Sigmoid colon (tissue), 7 donors: ENCODE measurements around the gene PPP1R37. TPM values are rescaled to one million over a fixed set of nuclear protein-coding genes. Genes with fewer than 3 reads are reported as not detected.
A peak's percentile ranks its signal among the peaks of the same experiment; 100 is the strongest.

Source experiments
- DNase-seq: peaks from one replicate; pipeline ENCODE4 v3.0.0-alpha.2; 2019
- H3K27ac ChIP-seq, 4 donors: fragments of 200-600 bp; sonication (generic); one replicate each; pipeline ENCODE4 v1.5.1; 2016 to 2019; ENCODE audit warnings: mild to moderate bottlenecking in 1 of 4
- H3K27me3 ChIP-seq, 3 donors: fragments of 200-600 bp; sonication (generic); one replicate each; pipeline ENCODE4 v1.5.1; 2019; ENCODE audit warnings: mild to moderate bottlenecking in 1 of 3
- H3K36me3 ChIP-seq, 4 donors: fragments of 200-600 bp; sonication (generic); one replicate each; pipeline ENCODE4 v1.5.1; 2016 to 2019
- H3K4me1 ChIP-seq, 4 donors: fragments of 200-600 bp; sonication (generic); one replicate each; pipeline ENCODE4 v1.5.1; 2017 to 2019
- H3K4me3 ChIP-seq, 4 donors: fragments of 200-600 bp; sonication (generic); one replicate each; pipeline ENCODE4 v1.5.1; 2017 to 2019; ENCODE audit warnings: mild to moderate bottlenecking in 2 of 4, moderate library complexity in 1 of 4
- H3K9me3 ChIP-seq, 4 donors: fragments of 200-600 bp in 3 of 4; sonication (generic) in 3 of 4; one replicate each; pipeline versions ENCODE4 v1.5.1 to v1.6.1; 2013 to 2019
- CTCF ChIP-seq, 4 experiments: fragments of 450-650 bp in 3 of 4; fragments of 200-600 bp in 1 of 4; IDR thresholded peaks; one replicate each; pipeline ENCODE4 v1.5.1; 2016 to 2019; ENCODE audit warnings: antibody characterized with exemption in 4 of 4, mild to moderate bottlenecking in 3 of 4, moderate library complexity in 2 of 4
- EP300 ChIP-seq, 4 donors: sonication (generic); formaldehyde crosslinking; IDR thresholded peaks; one replicate each; pipeline ENCODE4 v1.6.1; 2017; ENCODE audit warnings: antibody characterized with exemption in 4 of 4
- POLR2A ChIP-seq, 2 donors: fragments of 450-650 bp; IDR thresholded peaks; one replicate each; pipeline ENCODE4 v1.6.1; 2016; ENCODE audit warnings: antibody characterized with exemption in 2 of 2, mild to moderate bottlenecking in 2 of 2, moderate library complexity in 2 of 2
- POLR2AphosphoS5 ChIP-seq, 4 donors: sonication (generic); formaldehyde crosslinking; IDR thresholded peaks; one replicate each; pipeline ENCODE4 v1.6.1; 2017; ENCODE audit warnings: antibody characterized with exemption in 4 of 4
- WGBS, 2 donors: extraction: QIAGEN DNeasy Blood & Tissue Kit; methylation state at CpG; one replicate each; pipeline ENCODE4 v1.1.7; 2013; 5-methylcytosine and 5-hydroxymethylcytosine counted together
- intact Hi-C: fragments of 100-400 bp; cut with DNase I; formaldehyde crosslinking; loops from one replicate; pipeline ENCODE4 v1.15.1; 2023
- polyA plus RNA-seq, 3 donors: library from polyadenylated mRNA; stranded (reverse); fragments of 200-250 nt; gene quantifications; one replicate each; pipeline ENCODE4 v1.2.3, GENCODE V29; 2013
- total RNA-seq, 4 donors: library from RNA; depleted of rRNA; stranded (reverse); fragments of >200 nt; gene quantifications; one replicate each; pipeline ENCODE4 v1.1.0, GENCODE V29; 2016
- donor health status: healthy with polysubstance abuse.
- donor health status: Bipolar disorder and iron deficiency.
- donor health status: healthy.

The PPP1R37 gene
- total and polyA plus RNA-seq, 7 donors = 17.8 to 32.5 (median 21.6) TPM

GRCh38 chr19:45168767-45169351 is 75.9 kb downstream of the PPP1R37 start:
- DNase-seq = no peak
- H3K4me1 ChIP-seq = peaks cover 0 to 7% (median 2%) of the 10 kb centered on the region in 4 donors
- H3K36me3 ChIP-seq = no peaks in the 10 kb centered on the region
- 61 to 82% methylated on average over 16 of the region's 16 CpGs for WGBS, 2 donors
- no peaks in the 10 kb centered on the region for H3K9me3 ChIP-seq
- no peak overlapping the region for H3K4me3 ChIP-seq
- no peak overlapping the region for H3K27ac ChIP-seq
- peaks cover 0 to 1% (median 0%) of the 10 kb centered on the region in 3 donors for H3K27me3 ChIP-seq
- TF ChIP-seq POLR2A (IDR thresholded peaks at IDR 0.05) = no peak
- no peak for TF ChIP-seq CTCF (IDR thresholded peaks at IDR 0.05)
- TF ChIP-seq EP300 (IDR thresholded peaks at IDR 0.05) = no peak
- no peak for TF ChIP-seq POLR2AphosphoS5 (IDR thresholded peaks at IDR 0.05)
- intact Hi-C loops = no loop called here

- no peak overlapping the region for H3K27ac ChIP-seq
- DNase-seq = no peak
- no peak overlapping the region for H3K4me3 ChIP-seq
- H3K4me1 ChIP-seq = peaks cover 0 to 3% (median 0%) of the 10 kb centered on the region in 4 donors
- H3K9me3 ChIP-seq = no peaks in the 10 kb centered on the region
- H3K36me3 ChIP-seq = no peaks in the 10 kb centered on the region
- intact Hi-C loops = no loop called here
- TF ChIP-seq POLR2AphosphoS5 (IDR thresholded peaks at IDR 0.05) (no peak), CTCF (IDR thresholded peaks at IDR 0.05) (no peak), EP300 (IDR thresholded peaks at IDR 0.05) (no peak), POLR2A (IDR thresholded peaks at IDR 0.05) (no peak)
- H3K27me3 ChIP-seq = no peaks in the 10 kb centered on the region
- WGBS, 2 donors = 94% methylated on average over 10 of the region's 10 CpGs
These were observed 76.6 kb downstream of the PPP1R37 start for GRCh38 chr19:45169602-45170001.

- Histone ChIP-seq H3K36me3 (no peaks in the 10 kb centered on the region), H3K27ac (no peak overlapping the region), H3K27me3 (no peaks in the 10 kb centered on the region), H3K9me3 (no peaks in the 10 kb centered on the region), H3K4me3 (no peak overlapping the region), H3K4me1 (no peaks in the 10 kb centered on the region)
- TF ChIP-seq CTCF (IDR thresholded peaks at IDR 0.05) (no peak), POLR2A (IDR thresholded peaks at IDR 0.05) (no peak), POLR2AphosphoS5 (IDR thresholded peaks at IDR 0.05) (no peak), EP300 (IDR thresholded peaks at IDR 0.05) (no peak)
- DNase-seq = no peak
- intact Hi-C loops = no loop called here
- 79 to 87% methylated on average over 21 of the region's 21 CpGs for WGBS, 2 donors
These were observed 77.4 kb downstream of the PPP1R37 start for GRCh38 chr19:45170146-45171106.

- WGBS, 2 donors = 38 to 43% methylated on average over 7 of the region's 7 CpGs
- H3K27ac ChIP-seq = peak overlapping the region in 1 of 4 donors; percentile 0
These were observed 78.2 kb downstream of the PPP1R37 start for GRCh38 chr19:45171211-45171623.

More at GRCh38 chr19:45171211-45171623, 78.2 kb downstream of the PPP1R37 start:
- Histone ChIP-seq H3K9me3 (no peaks in the 10 kb centered on the region), H3K4me3 (no peak overlapping the region), H3K27me3 (no peaks in the 10 kb centered on the region), H3K4me1 (no peaks in the 10 kb centered on the region), H3K36me3 (no peaks in the 10 kb centered on the region)
- no peak for DNase-seq
- no peak for TF ChIP-seq POLR2A (IDR thresholded peaks at IDR 0.05)
- peak in 1 of 4 donors; percentile 6 for TF ChIP-seq POLR2AphosphoS5 (IDR thresholded peaks at IDR 0.05)
- TF ChIP-seq CTCF (IDR thresholded peaks at IDR 0.05) = no peak
- intact Hi-C loops = no loop called here
